Left lung (tissue), 14 donors: ENCODE data around the gene YY1. TPM values are rescaled to one million over a fixed set of nuclear protein-coding genes. Genes with fewer than 3 reads are reported as not detected.

Experiments
- ATAC-seq: fragments of 200-7000 bp; cut with Tn5 transposase; one replicate; pipeline ENCODE4 v1.9.1; 2020; ENCODE audit warnings: moderate library complexity
- DNase-seq, 4 donors: peaks; one replicate each; pipeline ENCODE4 v3.0.0-alpha.2; 2013 to 2020
- H3K27ac ChIP-seq, 2 donors: fragments of 200-600 bp; sonication (generic) in 1 of 2; one replicate each; pipeline versions ENCODE4 v1.5.0 to v1.8.0; 2020 to 2021
- H3K27me3 ChIP-seq, 2 donors: fragments of 200-600 bp; sonication (generic) in 1 of 2; one replicate each; pipeline versions ENCODE4 v1.5.0 to v1.8.0; 2020 to 2021
- H3K36me3 ChIP-seq, 2 donors: fragments of 200-600 bp; sonication (generic) in 1 of 2; one replicate each; pipeline versions ENCODE4 v1.5.0 to v1.8.0; 2020 to 2021
- H3K4me1 ChIP-seq, 2 donors: fragments of 200-600 bp; one replicate each; pipeline ENCODE4 v1.8.0; 2021
- H3K4me3 ChIP-seq, 2 donors: fragments of 200-600 bp; sonication (generic) in 1 of 2; one replicate each; pipeline versions ENCODE4 v1.5.0 to v1.8.0; 2020 to 2021; ENCODE audit warnings: mild to moderate bottlenecking in 1 of 2
- H3K9me3 ChIP-seq, 2 donors: fragments of 200-600 bp; sonication (generic) in 1 of 2; one replicate each; pipeline versions ENCODE4 v1.5.0 to v1.8.0; 2020 to 2021
- intact Hi-C, 2 donors: fragments of 100-400 bp; cut with DNase I; formaldehyde crosslinking; loops; one replicate each; pipeline versions ENCODE4 v1.11.2 to v1.14.2; 2022
- long read RNA-seq, 12 donors: library from polyadenylated mRNA in 2 of 12; unstranded in 2 of 12; transcript quantifications; one replicate each; pipeline ENCODE4 v2.0.0 and lab custom pipeline, GENCODE V29; 2019 to 2026
- polyA plus RNA-seq, 6 donors: library from polyadenylated mRNA; unstranded; fragments of 120-200 nt; gene quantifications; one replicate each; pipeline ENCODE4 v1.2.1, GENCODE V29; 2013; ENCODE audit not compliant: insufficient read length in 6 of 6
- total RNA-seq, 2 donors: library from RNA; stranded (reverse); fragmentation: NEBNext Ultra II Directional; extraction: Animal tissue kit (Norgen Biotek cat#: 25700); gene quantifications; one replicate each; pipeline ENCODE4 v1.2.1, GENCODE V29; 2021
- TF ChIP-seq, protein P1 (sequence below), 2 donors: fragments of 200-600 bp; sonication (generic) in 1 of 2; IDR thresholded peaks; one replicate each; pipeline versions ENCODE4 v1.5.0 to v1.8.0; 2021; ENCODE audit warnings: antibody characterized with exemption in 2 of 2
- donor health status: DM: no; HTN: yes; CAD: no.
- donor health status: DM: no; HTN: no; CAD: no.

The YY1 gene
- 10 to 100 TPM; 57.4 to 59.0 TPM for total RNA-seq
- polyA plus RNA-seq, result 100 to 1,000 TPM; 111 to 129 (median 123) TPM
- long read RNA-seq, donor 1, full-length matches to known transcripts, result 93 of 120 reads
- long read RNA-seq, donor 1, partial matches to known transcripts, result 27 of 120 reads
- long read RNA-seq, donor 1, other reads (novel, unspliced or antisense), result 0 of 120 reads
- long read RNA-seq, donor 2, full-length matches to known transcripts, result 139 of 194 reads
- long read RNA-seq, donor 2, partial matches to known transcripts, result 55 of 194 reads
- long read RNA-seq, donor 2, other reads (novel, unspliced or antisense), result 0 of 194 reads
- long read RNA-seq, donor 3, full-length matches to known transcripts, result 35 of 44 reads
- long read RNA-seq, donor 3, partial matches to known transcripts, result 9 of 44 reads
- long read RNA-seq, donor 3, other reads (novel, unspliced or antisense), result 0 of 44 reads
- long read RNA-seq, donor 4, full-length matches to known transcripts, result 19 of 51 reads
- long read RNA-seq, donor 4, partial matches to known transcripts, result 14 of 51 reads
- long read RNA-seq, donor 4, other reads (novel, unspliced or antisense), result 18 of 51 reads
- long read RNA-seq, donor 5, full-length matches to known transcripts, result 53 of 60 reads
- long read RNA-seq, donor 5, partial matches to known transcripts, result 7 of 60 reads
- long read RNA-seq, donor 5, other reads (novel, unspliced or antisense), result 0 of 60 reads
- long read RNA-seq, donor 6, full-length matches to known transcripts, result 53 of 91 reads
- long read RNA-seq, donor 6, partial matches to known transcripts, result 33 of 91 reads
- long read RNA-seq, donor 6, other reads (novel, unspliced or antisense), result 5 of 91 reads
- long read RNA-seq, donor 7, full-length matches to known transcripts, result 29 of 34 reads
- long read RNA-seq, donor 7, partial matches to known transcripts, result 5 of 34 reads
- long read RNA-seq, donor 7, other reads (novel, unspliced or antisense), result 0 of 34 reads
- long read RNA-seq, donor 8, full-length matches to known transcripts, result 36 of 49 reads
- long read RNA-seq, donor 8, partial matches to known transcripts, result 13 of 49 reads
- long read RNA-seq, donor 8, other reads (novel, unspliced or antisense), result 0 of 49 reads
- long read RNA-seq, donor 9, full-length matches to known transcripts, result 2 of 2 reads
- long read RNA-seq, donor 9, partial matches to known transcripts, result 0 of 2 reads
- long read RNA-seq, donor 9, other reads (novel, unspliced or antisense), result 0 of 2 reads
- long read RNA-seq, donor 10, full-length matches to known transcripts, result 4 of 20 reads
- long read RNA-seq, donor 10, partial matches to known transcripts, result 10 of 20 reads
- long read RNA-seq, donor 10, other reads (novel, unspliced or antisense), result 6 of 20 reads
- long read RNA-seq, donor 11, result 0 reads
- long read RNA-seq, donor 12, full-length matches to known transcripts, result 68 of 79 reads
- long read RNA-seq, donor 12, partial matches to known transcripts, result 11 of 79 reads
- long read RNA-seq, donor 12, other reads (novel, unspliced or antisense), result 0 of 79 reads

DNA sequence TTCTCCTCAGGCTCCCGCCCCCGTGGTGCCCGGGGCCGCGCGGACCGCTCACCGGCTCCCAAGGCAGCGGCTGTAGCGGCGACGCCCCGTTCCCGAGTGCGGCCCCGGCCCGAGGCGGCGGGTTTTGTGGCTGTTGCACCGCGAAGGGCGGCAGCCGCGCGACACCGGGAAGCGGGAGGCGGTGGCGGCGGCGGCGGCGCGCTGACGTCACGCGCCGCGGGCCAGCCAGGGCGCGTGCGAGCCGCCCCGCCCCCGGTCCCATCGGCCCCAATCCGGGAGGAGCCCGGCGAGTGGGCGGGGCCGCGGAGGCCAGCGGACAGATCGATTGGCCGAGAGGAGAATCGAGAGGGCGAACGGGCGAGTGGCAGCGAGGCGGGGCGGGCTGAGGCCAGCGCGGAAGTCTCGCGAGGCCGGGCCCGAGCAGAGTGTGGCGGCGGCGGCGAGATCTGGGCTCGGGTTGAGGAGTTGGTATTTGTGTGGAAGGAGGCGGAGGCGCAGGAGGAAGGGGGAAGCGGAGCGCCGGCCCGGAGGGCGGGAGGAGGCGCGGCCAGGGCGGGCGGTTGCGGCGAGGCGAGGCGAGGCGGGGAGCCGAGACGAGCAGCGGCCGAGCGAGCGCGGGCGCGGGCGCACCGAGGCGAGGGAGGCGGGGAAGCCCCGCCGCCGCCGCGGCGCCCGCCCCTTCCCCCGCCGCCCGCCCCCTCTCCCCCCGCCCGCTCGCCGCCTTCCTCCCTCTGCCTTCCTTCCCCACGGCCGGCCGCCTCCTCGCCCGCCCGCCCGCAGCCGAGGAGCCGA, at the start of gene YY1:
Gene YY1 (plus strand): TSS at position 726 of the 792 bp plus-strand sequence. CDS start 101 bp downstream, outside the sequence.
- H3K27ac ChIP-seq, result peak within 1 kb of the TSS; percentile 98
- no peaks in the 10 kb centered on the region for H3K36me3 ChIP-seq
- H3K27me3 ChIP-seq, result no peaks in the 10 kb centered on the region
- TF ChIP-seq, protein P1, sequence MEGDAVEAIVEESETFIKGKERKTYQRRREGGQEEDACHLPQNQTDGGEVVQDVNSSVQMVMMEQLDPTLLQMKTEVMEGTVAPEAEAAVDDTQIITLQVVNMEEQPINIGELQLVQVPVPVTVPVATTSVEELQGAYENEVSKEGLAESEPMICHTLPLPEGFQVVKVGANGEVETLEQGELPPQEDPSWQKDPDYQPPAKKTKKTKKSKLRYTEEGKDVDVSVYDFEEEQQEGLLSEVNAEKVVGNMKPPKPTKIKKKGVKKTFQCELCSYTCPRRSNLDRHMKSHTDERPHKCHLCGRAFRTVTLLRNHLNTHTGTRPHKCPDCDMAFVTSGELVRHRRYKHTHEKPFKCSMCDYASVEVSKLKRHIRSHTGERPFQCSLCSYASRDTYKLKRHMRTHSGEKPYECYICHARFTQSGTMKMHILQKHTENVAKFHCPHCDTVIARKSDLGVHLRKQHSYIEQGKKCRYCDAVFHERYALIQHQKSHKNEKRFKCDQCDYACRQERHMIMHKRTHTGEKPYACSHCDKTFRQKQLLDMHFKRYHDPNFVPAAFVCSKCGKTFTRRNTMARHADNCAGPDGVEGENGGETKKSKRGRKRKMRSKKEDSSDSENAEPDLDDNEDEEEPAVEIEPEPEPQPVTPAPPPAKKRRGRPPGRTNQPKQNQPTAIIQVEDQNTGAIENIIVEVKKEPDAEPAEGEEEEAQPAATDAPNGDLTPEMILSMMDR (IDR thresholded peaks at IDR 0.05), result no peak
- H3K4me1 ChIP-seq, result peaks cover 18 to 56% of the 10 kb centered on the region in 2 donors
- DNase-seq, result peak; percentile 96 to 99 (median 98)
- intact Hi-C loops, result no loop called here
- peak; percentile 89 for ATAC-seq
- no peaks in the 10 kb centered on the region for H3K9me3 ChIP-seq
- H3K4me3 ChIP-seq, result peak within 1 kb of the TSS; percentile 99 to 100

DNA sequence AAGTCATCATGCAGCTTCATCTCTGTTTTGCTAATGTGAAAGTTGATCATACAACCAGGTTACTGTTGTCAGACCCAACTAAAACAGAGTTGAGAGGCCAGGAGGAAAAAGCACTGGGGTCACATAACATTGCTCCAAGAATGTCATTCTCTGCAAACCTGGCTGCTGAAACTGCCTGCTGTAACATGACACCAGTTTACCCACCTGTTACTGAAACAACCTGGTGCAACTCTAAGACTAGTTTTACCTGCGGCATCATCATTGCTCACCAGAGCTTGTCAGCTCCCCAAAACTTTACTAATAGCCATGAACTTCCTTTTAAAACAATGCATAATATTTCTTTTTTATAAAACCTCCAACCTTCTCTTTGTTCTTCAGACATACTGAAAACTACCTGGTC, 48.8 kb upstream of the YY1 start:
- intact Hi-C loops, result no loop called here
- TF ChIP-seq, protein P1 (IDR thresholded peaks at IDR 0.05), result no peak
- H3K36me3 ChIP-seq, result no peaks in the 10 kb centered on the region
- H3K4me3 ChIP-seq, result no peak overlapping the region
- ATAC-seq (no peak), DNase-seq (no peak)
- H3K27me3 ChIP-seq, result no peaks in the 10 kb centered on the region
- H3K4me1 ChIP-seq, result peaks cover 6 to 20% of the 10 kb centered on the region in 2 donors
- H3K9me3 ChIP-seq, result no peaks in the 10 kb centered on the region
- H3K27ac ChIP-seq, result no peak overlapping the region

DNA sequence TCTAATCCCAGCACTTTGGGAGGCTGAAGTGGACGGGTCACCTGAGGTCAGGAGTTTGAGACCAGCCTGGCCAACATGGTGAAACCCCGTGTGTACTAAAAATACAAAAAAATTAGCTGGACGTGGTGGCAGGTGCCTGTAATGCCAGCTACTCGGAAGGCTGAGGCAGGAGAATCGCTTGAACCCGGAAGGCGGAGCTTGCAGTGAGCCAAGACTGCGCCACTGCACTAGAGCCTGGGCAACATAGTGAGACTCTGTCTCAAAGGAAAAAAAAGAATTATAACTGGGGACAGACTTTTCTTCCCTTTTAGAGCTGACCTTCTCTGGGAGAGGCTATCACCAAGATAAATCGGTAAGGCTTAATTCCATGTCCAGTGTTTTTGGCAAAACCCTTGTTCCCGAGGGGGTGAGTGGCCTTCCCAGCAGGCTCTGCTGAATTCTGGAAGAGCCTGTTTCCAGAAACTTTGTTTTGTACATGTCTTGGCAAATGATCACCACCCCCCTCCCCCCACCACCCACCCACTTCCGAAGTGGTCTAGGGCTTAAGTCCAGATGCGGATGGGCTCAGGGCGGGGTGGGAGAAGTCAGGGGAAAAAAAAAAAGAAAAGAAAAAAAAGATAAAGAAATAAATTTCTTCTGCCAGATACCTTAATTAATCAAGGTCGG, 47.2 kb upstream of the YY1 start:
- Histone ChIP-seq H3K4me3 (peak overlapping the region in 1 of 2 donors; percentile 45), H3K27me3 (no peaks in the 10 kb centered on the region), H3K36me3 (no peaks in the 10 kb centered on the region), H3K4me1 (peaks cover 6 to 20% of the 10 kb centered on the region in 2 donors), H3K27ac (peak overlapping the region; percentile 85 to 90), H3K9me3 (no peaks in the 10 kb centered on the region)
- intact Hi-C loops, result no loop called here
- TF ChIP-seq, protein P1 (IDR thresholded peaks at IDR 0.05), result no peak
- ATAC-seq (no peak), DNase-seq (peak in 1 of 4 donors; percentile 18)

DNA sequence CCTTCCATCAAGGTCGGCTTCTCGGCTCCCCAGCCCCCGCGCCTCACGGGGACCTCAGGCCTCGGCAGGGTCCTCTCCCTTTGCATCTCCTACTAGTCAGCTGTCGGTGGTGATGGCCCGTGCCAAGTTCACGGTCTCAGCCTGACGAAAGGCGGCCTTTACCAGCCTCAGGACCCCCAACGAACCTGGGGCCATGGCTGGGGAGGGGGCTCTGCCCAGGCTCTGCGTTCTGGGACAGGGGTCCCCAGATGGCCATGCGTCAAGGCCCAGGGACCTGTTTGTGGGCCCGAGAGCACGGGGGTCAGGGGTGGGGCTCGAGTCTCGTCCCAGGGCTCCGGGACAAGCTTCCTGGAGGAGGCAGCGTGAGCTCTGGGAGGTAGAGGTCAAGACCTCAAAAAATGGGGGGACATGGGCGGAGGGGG, 46.7 kb upstream of the YY1 start:
- no peaks in the 10 kb centered on the region for H3K9me3 ChIP-seq
- TF ChIP-seq, protein P1 (IDR thresholded peaks at IDR 0.05), result no peak
- H3K4me3 ChIP-seq, result peak overlapping the region; percentile 16 to 45
- no peaks in the 10 kb centered on the region for H3K27me3 ChIP-seq
- H3K4me1 ChIP-seq, result peaks cover 6 to 20% of the 10 kb centered on the region in 2 donors
- H3K36me3 ChIP-seq, result no peaks in the 10 kb centered on the region
- DNase-seq (no peak), ATAC-seq (no peak)
- intact Hi-C loops, result no loop called here
- peak overlapping the region; percentile 85 to 90 for H3K27ac ChIP-seq
